ENCODE measurements around the gene DGLUCY.

DGLUCY gene

DNA sequence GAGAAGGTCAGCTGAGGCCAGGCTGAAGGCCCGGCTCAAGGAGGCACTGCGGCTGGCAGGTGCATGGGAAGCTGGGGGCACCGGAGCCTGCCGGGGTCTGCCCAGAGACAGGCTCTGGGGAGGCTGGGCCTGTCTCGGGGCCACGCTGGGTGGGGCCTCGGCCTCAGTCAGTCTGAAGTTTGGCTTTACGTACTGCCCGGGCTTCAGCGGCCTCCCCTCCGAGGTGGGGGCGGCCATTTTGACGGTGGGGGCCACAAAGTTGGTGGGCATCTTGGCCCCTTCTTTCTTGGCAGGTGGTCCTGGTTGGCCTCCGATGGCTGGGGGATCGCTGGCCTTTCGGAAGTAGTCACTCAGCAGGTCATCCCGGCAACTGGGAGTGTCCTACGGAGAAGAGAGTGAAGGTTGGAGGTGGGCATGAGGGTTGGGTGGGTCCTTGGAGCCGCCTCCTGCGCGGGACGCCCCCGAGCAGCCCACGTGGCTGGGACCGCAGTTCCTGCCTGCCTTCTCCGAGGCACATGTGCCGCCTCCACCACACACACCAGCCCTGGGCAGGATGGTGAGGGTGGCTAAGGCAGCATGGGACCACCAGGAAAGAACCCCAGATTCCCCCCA is 159.5 kb downstream of the DGLUCY start:
- ChIA-PET CTCF (no interaction called here), POLR2A (ENCODE audit: low non-redundant PET) (no interaction called here)
- H3K27ac ChIP-seq: peak overlapping the region; percentile 52; the same call in 1 of the 2 replicates
- TF ChIP-seq, protein P1, sequence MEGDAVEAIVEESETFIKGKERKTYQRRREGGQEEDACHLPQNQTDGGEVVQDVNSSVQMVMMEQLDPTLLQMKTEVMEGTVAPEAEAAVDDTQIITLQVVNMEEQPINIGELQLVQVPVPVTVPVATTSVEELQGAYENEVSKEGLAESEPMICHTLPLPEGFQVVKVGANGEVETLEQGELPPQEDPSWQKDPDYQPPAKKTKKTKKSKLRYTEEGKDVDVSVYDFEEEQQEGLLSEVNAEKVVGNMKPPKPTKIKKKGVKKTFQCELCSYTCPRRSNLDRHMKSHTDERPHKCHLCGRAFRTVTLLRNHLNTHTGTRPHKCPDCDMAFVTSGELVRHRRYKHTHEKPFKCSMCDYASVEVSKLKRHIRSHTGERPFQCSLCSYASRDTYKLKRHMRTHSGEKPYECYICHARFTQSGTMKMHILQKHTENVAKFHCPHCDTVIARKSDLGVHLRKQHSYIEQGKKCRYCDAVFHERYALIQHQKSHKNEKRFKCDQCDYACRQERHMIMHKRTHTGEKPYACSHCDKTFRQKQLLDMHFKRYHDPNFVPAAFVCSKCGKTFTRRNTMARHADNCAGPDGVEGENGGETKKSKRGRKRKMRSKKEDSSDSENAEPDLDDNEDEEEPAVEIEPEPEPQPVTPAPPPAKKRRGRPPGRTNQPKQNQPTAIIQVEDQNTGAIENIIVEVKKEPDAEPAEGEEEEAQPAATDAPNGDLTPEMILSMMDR (conservative IDR thresholded peaks at IDR 0.05; ENCODE audit: low read depth): no peak
- no peak for DNase-seq (ENCODE audit: low spot score)

DNA sequence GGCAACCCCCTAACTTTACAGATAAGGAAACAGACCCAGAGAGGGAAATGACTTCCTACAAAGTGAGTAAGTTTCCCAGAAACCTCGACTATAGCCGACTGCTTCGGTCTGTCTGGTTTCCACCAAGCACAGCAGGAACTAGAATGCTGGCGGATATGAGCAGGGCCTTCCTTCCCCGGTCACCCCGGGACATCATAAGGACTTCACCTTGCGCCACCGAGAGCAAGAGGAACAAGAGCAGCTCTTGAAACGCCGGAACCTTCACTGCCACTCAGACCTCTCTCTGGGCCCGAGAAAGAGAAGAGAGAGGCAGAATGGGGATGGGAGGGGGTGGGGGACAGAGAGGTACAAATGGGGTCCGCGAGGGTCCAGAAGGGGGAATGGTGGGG is 160.0 kb downstream of the DGLUCY start:
- no peak for DNase-seq (ENCODE audit: low spot score)
- H3K27ac ChIP-seq: peak overlapping the region; percentile 39
- TF ChIP-seq, protein P1 (conservative IDR thresholded peaks at IDR 0.05; ENCODE audit: low read depth): no peak
- ChIA-PET CTCF (no interaction called here), POLR2A (ENCODE audit: low non-redundant PET) (no interaction called here)

DNA sequence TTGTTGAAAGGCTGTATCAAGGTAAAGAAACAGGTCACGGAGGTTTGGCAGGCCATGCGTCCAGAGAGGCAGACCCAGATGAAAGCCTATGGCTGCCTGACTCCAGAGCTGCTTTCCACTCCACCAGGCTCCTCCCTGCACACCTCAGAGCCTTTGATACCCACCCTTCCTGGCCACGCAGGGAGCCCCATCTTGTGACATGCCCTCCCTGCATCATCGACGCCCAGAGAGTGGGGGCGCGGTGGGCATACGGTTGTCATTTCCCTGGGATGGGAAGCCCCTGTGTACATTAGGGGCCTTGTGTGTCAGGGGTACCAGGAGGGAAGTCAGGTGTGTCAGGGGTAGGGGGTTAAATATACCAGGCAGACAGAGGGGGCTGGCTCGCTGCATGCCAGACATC is 160.9 kb downstream of the DGLUCY start:
- TF ChIP-seq, protein P1 (conservative IDR thresholded peaks at IDR 0.05; ENCODE audit: low read depth): no peak
- POLR2A ChIA-PET (ENCODE audit: low non-redundant PET): no interaction called here
- DNase-seq (ENCODE audit: low spot score): no peak
- CTCF ChIA-PET: no interaction called here
- peak overlapping the region; percentile 39 for H3K27ac ChIP-seq

Data from RWPE1 (cell line).